T-helper 9 cell (primary cell): ENCODE data around the gene RNF181.
"Not testable (repeated sequence)": the region's sequence is repeated elsewhere in the genome, so short reads cannot be mapped to it uniquely, and the experiment has no call there.

Experiments
- DNase-seq: peaks from one replicate; pipeline ENCODE4 v3.0.0-alpha.2; 2020

The RNF181 gene

DNA sequence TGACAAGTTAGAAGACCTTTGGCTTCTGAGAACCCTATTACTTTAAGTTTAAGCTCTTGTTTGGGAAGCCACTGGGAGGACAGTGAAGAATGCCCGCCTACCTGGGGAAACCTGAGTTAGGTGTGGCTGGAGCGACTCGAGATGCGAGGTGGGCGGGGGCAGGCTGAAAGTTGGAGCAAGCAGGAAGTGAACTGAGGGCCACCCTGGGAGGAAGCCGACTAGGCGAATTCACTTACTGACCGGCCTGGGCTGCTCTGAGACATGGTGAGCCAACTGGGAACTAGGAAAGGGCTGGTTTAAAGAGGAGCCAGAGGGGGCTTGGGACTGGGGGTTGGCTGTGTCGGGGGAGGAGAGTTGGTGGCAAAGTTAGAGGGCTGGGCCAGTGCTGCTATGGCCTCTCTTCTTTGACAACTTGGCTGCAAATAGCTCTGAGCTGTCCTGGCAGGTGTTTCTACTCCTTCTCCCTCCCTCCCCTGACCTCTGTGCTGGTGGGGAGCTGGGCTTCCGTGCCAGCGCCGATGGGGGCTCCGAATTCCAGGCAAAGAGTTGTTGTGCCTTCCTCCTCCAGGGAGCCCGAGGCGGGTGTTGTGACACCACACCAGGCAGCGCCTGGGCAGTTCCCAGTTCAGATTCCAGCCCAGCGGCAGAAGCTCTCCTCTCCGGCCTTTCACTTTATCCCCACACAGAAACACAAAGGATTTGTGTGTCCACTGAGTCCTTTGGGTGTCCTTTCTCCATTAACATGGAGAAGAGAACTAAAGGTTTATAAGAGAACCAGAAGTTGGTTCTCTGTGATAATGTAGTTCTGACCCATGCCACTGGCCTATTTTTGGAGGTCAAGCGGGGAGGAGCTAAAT lies 17.9 kb upstream of the RNF181 start, which contains the start of gene VAMP8:
TSS of gene VAMP8 (plus strand) at position 201 of the 857 bp plus-strand sequence. CDS start at position 262, 61 bp downstream.
- DNase-seq = peak; percentile 57

DNA sequence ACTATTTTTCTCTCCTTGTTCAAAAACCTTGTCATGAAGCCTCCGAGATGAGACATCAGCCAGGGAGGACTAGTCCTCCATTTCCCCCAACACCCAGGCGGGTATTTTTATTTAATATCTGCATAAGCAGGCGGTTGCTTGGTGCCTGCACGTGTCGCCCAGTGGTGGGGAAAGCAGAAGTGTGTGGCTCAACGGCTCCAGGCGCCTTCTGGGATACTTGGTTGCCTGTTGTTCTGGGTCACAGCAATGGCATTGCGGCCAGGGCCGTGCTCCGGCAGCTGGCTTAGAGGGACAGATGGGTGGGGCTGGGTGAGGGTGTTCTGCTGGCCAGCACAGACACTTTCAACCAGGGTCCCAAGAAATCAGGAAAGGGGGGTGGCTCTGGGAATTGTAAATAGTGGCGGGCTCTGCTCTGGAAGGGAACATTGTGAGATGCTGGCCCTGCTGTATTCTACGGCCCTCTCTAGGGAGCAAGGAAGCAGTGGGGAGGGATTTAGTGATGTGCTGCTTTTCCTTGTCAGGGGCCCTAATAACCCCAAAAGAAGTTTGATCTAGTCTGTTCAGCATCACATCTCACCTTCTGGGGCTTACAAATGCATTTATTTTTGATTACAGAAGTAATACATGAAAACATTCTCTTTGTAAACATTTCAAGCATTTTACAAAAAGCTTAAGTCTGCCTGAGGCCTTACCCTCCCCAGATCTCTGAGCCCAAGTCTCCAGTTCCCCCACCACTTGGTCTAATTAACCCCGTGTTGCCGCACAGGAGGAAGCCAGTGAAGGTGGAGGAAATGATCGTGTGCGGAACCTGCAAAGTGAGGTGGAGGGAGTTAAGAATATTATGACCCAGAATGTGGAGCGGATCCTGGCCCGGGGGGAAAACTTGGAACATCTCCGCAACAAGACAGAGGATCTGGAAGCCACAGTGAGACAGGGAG lies 17.0 kb upstream of the RNF181 start:
- DNase-seq = no peak

DNA sequence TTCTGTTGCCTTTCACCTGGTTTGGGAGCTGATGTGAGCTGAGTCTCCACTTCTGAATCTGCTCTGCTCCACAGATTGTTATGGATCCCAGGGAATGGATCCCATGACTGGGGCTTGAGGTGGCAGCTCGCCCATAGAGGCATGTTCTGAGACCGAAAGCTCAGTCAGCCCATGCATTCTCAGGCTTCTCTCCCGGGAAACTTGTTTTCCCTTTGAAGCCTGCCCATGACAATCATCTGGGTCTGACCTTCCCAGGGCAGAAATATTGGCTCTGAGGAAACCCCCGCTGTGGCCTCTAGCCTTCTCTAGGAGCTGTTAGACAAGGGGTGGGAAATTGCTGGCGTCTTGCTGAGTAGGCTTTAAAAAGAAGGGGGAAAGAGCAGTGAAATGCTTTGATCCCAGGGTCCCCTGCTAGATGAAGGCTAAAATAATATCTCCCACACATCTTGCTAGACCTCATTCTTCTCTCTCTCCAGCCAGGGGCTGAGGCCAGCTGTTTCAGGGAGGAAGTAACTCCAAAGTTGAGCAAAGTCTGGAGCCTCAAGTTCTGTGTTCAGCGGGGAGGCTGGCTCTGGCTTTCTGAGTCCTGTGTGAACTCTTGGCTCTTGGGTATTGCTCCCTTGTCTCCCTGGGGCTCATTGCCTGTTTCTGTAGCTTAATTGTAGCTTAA lies 16.1 kb upstream of the RNF181 start:
- DNase-seq = no peak

DNA sequence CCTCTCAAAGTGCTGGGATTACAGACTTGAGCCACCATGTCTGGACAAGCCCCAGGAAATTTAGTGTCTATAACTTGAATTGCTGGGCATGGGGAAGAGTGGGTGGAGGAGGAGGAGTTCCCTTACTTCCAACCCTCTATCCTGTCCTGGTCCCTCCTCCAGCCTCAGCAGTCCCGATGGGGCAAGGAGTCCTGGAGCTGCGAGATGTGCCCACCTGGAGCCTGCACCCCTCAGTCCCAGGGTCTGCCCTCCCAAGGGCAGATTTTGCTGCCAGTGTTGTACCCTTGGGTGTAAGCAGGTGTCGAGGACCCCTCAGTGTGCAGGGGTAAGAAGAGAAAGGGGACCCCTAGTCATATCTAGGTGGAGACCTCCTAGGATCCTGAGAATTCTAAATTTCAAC lies 15.3 kb upstream of the RNF181 start:
- no peak for DNase-seq

DNA sequence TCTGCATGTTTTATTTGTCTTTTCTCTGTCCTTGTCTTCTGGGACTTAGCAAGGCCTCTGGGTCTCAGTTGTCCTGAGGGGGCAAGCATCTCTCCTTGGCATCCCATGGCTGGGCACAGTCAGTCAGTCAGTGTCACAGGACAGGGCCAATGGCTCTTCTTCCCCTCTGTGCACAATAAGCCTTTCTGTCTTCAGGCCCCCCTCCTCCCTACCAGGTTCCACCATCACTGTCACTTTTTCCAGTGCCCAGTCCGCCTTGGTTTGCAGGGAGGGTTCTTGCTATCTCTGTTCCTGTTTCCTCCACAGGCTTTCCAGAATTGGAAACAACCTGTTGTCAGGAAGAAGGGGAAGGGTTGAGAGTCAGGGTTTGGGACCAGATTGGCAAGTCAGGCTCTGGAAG lies 13.1 kb upstream of the RNF181 start:
- no peak for DNase-seq

DNA sequence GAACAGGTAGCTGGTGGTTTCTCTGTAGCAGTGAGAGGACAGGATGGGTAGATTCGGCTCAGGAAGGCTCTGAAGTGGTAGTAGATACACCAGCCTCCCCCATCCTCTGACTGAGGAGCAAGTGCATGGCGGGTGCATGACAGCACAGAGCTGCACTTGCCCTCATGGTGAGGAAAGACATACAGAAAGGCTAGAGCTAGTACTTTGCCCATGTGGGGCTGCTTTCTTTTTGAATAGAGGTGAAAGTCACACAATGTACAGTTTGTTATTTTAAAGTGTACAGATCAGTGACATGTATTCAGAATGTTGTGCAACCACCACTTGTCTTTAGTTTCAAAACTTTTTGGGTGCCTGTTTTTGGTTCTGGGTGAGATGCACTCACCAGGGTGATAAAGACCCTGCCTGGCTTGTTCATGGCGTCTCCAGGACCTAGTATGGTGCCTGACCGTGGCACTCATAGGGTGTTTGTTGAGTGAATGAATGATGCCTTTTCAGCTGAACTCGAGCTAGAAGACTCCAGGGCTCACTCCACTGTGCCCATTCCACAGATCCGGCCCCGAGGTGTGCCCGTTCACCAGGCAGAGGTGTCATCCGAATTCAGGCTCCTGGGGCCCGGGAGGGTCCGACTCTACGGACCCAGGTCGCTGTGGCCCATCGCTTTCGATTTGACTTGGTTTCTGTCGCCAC lies 11.7 kb upstream of the RNF181 start:
- DNase-seq = no peak

DNA sequence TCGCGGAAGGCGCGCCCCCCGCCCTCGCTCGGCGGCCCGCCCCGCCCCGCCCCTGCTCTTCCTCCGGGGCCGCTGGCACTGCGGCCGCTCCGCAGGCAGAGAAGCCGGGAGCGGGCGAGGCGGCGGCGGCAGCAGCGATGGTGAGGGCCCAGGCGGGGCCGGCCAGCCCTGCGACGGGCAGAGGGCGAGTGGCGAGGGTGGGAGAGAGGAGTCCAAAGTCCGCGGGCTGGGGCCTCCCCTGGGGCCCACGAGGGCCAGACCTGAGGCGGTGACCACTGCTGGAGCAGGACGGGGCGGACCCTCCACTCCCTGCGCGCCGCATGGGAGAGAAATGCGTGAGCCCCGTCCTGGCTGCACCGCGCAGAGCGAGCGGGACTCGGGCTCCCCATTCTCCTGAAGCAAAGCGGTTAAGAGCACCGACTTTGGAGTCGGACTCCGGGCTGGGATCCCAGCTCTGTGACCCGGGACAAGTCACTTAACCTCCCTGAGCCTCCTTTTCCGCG lies 11.1 kb upstream of the RNF181 start, which contains the start of gene VAMP5:
TSS of gene VAMP5 (plus strand) at position 78 of the 503 bp plus-strand sequence. CDS start at position 138, 60 bp downstream.
- DNase-seq = peak; percentile 35

DNA sequence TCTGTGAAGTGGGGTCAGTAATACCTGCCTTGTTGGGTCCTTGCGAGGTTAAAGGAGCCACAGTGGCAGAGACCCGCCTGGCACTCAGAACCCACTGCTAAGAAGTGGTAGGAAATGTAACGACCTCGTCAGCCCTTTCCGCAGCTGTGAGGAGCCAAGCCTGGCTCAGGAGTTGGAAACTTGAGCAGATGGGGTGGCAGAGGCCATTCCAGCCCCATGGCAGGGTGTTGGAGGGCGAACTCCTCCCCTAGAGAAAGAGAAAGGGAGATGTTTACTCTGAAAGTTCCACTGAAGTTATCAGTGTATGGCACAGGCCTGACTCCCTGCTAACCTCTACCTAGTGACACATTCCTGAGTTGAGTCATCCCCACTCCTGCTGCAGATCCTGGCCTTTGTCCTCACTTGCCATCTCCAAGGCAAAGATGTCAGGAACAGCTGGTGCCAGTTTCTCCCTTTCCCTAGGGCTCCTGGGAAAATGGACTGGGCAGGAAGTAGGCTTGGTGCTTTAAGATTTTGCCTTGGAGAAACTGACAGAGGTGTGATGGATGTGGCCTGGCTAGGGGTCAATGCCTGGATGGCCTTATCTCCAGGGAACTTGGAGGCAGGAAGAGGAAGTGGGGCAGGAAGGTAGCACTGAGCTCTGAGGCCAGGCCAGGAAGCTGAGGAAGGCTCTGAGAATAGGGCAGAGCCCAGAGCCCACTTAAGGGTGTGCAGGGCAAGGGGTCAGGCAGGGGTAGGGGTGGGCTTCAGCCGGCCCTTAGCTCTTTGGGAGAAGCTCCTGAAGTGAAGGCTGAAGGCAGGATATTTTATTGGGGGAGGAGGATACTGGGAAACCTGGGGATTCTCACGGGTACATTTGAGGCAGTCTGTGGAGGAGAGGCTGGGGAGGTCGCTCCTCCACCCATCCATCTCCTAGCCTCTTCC lies 10.4 kb upstream of the RNF181 start:
- DNase-seq = no peak

DNA sequence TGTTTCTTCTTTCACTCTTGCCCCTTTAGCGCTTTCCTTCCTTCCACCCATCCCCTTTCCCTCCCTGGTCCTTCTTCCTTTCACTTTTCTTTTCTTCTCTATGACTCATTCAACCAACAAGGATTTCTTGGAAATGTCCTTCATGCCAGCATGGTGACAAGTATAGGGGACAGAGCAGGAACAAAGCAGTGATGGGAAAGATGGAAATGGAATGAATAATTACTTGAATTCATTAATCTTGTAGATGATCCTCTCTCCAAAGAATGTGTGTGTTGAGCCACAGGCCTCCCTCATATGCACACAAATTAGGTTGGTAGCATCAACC lies 9.8 kb upstream of the RNF181 start:
- DNase-seq = no peak

DNA sequence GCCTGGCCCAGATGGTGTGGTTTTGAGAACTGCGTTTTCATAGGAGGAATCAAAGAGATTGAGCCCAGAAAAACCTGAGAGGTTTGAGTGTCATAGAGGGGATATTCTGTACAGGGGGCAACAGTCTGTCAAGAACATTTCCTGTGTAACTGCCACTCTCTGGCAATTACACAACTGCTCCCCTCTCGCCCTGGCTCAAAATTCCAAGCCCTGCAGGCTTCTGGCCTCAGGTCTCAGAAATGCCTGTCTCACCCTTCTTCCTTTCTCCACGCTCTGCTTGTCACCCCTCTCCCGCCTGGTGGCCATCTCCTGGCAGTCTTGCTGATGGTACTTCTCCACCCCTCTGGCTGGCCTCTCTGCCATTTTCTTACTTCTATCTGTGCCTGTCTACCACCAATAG lies 7.3 kb upstream of the RNF181 start:
- DNase-seq = no peak

DNA sequence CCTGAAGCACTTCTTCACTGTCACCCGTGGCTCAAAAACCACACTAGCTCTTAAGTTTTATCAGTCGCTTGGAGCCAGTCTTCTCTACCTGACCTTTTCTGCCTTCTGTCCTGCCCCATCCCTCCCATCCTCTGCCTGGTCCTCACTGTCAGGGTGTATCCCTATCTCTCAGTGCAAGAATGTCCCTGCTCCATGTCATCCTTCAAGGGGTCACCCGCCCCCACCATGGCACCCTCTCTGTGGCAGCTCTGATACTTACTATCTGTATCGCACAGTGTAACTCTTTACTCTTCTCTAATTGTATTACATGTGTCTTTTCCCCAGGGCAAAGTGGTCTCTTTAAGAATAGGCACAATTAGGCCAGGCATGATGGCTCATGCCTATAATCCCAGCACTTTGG lies 6.9 kb upstream of the RNF181 start:
- no peak for DNase-seq

DNA sequence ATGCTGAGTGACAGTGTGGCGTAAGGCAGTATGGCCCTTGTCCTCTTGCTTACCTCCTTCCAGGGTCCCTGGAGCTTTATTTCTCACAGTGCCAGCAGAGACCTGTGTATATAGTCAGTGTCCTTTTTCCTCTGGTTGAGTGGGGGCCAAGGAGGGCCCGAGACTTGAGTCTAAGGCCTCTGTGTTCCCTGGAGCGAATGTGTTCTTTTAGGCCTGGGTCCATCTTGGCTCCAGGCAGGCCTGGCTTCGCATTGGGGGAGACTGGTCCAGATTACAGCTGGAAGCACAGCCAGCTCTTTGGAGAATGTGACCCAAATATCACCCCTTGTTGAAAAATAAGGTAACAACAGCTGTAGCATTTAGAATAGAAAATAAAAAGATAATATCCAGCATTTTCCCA lies 6.4 kb upstream of the RNF181 start:
- DNase-seq = no peak

DNA sequence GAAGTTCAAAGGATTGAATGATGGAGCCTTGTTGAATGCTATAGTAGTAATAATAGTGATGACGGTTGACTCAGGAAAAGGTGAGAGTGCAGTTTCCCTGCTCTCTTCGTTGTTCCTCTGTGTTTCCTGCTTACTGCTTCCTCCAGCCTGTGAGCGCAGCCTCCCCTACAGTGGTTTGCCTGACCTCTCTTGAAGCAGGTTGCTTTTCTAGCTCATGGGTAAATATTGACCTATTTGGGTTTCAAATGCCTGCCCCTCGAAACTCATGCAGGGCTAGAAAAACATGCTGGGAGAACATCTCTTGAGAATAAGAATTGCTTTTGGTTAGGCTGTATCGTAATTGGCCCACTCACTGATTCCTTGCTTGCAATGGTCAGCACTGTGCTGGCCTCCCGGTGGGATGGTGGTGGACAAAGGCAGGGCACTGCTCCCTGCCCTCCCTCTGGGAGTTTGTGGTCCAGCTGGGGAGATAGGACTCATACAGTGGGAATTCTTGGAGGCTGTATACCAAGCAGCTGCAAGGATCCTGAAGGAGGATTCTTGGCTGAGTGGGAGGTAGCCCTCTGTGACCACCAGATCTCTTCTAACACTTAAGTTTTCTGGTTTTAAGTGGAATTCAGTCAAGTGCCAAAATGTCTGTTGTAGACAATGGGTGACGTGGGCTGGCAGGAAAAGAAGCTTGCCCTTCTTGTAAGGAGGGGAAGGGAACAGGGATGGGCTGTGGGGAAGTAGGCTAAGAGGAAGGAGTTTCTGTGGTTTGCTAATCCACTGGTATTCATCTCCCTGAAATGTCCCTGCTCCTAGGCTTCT lies 5.4 kb upstream of the RNF181 start:
- no peak for DNase-seq

DNA sequence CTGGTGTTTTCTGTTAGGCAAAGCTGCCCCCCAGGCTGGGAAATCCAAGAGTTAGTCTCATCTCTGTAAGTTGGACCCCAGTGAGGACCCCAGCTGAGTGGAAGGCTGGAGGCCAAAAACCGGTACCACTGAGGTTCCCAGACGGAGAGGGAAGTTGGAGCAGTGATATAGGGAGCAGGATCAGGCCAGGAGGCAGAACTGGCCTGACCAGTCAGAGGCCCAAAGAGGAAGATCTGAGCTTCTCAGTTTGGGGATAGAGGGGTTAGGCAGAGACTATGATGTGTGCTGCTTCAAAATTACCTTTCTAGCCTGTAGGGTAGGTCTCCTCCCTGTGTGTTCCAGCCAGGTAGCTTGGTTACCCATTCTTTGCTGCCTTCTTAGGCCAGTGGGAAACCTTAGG lies 4.6 kb upstream of the RNF181 start:
- no peak for DNase-seq

DNA sequence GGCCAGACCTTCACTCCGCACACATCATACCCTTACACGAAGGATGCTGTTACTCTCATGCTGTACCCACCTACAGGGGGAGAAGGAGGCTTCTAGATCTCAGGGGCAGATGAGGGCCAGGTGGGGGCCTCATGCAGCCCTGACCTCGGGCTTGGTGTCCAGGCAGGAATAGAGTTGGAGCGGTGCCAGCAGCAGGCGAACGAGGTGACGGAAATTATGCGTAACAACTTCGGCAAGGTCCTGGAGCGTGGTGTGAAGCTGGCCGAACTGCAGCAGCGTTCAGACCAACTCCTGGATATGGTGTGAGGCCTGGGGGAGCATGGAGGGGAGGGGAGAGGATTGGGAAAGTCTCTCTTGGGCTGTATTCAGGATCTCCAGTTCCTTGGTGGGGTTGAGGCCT lies 4.0 kb upstream of the RNF181 start:
- DNase-seq = no peak

DNA sequence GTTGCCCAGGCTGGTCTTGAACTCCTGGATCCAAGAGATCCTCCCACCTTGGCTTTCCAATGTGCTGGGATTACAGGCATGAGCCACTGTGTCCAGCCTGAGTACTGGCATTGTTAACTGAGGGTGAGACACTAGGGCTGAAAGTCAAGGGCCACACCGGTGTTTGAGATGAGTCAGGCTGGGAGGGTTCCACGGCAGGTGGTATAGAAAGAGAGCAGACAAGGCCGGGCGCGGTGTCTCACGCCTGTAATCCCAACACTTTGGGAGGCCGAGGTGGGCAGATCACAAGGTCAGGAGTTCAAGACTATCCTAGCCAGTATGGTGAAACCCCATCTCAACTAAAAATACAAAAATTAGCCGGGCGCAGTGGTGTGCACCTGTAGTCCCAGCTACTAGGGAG lies 3.2 kb upstream of the RNF181 start:
- DNase-seq = not testable (repeated sequence)

DNA sequence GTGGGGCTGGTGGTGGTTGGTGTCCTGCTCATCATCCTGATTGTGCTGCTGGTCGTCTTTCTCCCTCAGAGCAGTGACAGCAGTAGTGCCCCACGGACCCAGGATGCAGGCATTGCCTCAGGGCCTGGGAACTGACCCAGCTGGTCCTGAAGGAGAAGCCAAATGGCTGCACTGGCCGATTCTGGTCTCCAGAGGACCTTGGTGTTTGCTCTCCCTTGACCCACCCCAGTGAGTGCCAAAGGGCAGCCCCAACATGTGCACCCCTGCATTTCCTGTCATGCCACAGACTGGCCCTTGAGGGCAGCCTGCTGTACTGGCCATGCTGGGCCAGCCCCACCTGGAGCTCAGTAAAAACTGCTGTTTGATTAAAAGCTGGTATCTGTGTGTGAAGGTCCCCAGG lies 2.5 kb upstream of the RNF181 start:
- DNase-seq = no peak

DNA sequence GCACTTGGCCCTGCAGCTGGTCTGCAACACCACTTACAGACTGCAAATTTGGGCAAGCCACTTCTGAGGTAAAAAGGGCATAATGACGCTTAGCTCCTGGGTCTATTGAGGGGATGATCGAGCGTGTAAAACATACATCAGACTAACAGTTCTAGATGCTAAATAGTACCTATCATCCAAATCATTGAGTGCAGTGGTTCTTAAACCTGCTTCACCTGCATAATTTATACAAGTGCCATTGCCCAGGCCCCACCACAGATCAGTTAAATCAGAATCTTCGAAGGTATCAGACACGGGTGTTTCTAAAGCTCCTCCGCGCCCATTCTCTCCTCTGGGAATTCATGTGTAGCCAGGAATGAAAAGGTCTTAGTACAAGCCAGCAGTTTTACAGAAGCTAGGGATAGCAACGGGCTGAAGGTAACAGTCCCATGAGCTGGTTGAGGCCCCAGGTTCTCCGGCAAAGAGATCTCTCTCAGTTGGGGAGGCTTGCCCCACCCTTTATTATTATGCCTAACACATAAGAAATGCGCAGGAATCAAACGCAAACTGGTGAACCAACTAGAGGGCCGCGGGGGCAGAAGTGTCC lies 737 bp upstream of the RNF181 start:
- DNase-seq = no peak

DNA sequence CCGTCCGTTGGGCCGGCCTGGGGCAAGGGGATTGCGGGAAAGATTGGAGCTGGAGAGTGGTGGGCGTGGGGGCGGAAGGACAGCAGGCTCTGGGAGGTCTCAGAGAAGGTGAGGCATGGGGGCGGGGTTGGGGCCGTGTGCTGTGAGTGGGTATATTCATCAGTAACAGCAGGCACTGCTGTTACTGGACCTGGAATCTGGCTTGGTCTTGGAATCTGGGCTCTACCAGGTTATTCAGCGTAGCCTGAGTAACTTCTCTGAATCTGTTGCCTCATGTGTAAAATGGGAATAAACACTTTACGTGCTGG lies 435 bp downstream of the RNF181 start:
- no peak for DNase-seq

DNA sequence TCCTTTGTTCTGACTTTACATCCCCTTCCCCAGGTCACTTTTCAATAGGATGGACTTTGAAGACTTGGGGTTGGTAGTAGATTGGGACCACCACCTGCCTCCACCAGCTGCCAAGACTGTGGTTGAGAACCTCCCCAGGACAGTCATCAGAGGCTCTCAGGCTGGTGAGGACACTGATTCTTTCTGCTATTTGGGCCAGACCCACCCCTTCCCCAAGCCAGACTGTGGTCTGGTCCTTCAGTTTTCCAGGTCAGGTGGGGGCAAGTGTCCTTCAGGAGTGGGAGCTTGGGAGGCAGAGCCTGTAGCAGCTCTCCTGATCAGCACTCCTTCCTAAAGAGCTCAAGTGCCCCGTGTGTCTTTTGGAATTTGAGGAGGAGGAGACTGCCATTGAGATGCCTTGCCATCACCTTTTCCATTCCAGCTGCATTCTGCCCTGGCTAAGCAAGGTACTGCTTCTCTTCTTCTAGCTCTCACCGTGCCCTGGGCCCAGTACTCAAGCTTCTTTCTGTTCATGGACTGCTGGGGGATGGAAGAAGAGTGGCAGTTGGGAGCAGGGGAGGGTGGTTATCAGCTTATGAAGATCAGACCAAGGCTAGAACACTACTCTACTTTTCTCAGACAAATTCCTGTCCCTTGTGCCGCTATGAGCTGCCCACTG lies 1.1 kb downstream of the RNF181 start:
- no peak for DNase-seq
